ENCODE data around the gene C19orf85.

Gene C19orf85

GRCh38 chr19:55435020-55435419 lies 29.5 kb downstream of the C19orf85 start:
- DNase-seq (ENCODE audit: extremely low spot score), result no peak
- CTCF ChIA-PET, result no interaction called here
- no peak for TF ChIP-seq CTCF (IDR thresholded peaks at IDR 0.05; ENCODE audit: control extremely low read depth, extremely low read depth, low read depth, missing control alignments)
- POLR2A ChIA-PET, result no interaction called here

GRCh38 chr19:55434356-55434919 lies 30.1 kb downstream of the C19orf85 start:
- ChIA-PET CTCF (no interaction called here), POLR2A (no interaction called here)
- no peak for DNase-seq (ENCODE audit: extremely low spot score)
- no peak for TF ChIP-seq CTCF (IDR thresholded peaks at IDR 0.05; ENCODE audit: control extremely low read depth, extremely low read depth, low read depth, missing control alignments)

GRCh38 chr19:55433292-55433691 lies 31.3 kb downstream of the C19orf85 start:
- ChIA-PET POLR2A (no interaction called here), CTCF (no interaction called here)
- no peak for DNase-seq (ENCODE audit: extremely low spot score)

GRCh38 chr19:55432241-55432959 lies 32.2 kb downstream of the C19orf85 start:
- POLR2A ChIA-PET, result no interaction called here
- CTCF ChIA-PET, result no interaction called here
- DNase-seq (ENCODE audit: extremely low spot score), result no peak

More at GRCh38 chr19:55433292-55433691, 31.3 kb downstream of the C19orf85 start:
- TF ChIP-seq CTCF (IDR thresholded peaks at IDR 0.05; ENCODE audit: control extremely low read depth, extremely low read depth, low read depth, missing control alignments), result no peak

GRCh38 chr19:55431183-55431582 lies 33.4 kb downstream of the C19orf85 start:
- ChIA-PET POLR2A (no interaction called here), CTCF (no interaction called here)
- no peak for TF ChIP-seq CTCF (IDR thresholded peaks at IDR 0.05; ENCODE audit: control extremely low read depth, extremely low read depth, low read depth, missing control alignments)
- no peak for DNase-seq (ENCODE audit: extremely low spot score)

More at GRCh38 chr19:55432241-55432959, 32.2 kb downstream of the C19orf85 start:
- TF ChIP-seq CTCF (IDR thresholded peaks at IDR 0.05; ENCODE audit: control extremely low read depth, extremely low read depth, low read depth, missing control alignments), result no peak

- DNase-seq (ENCODE audit: extremely low spot score), result no peak
- ChIA-PET POLR2A (no interaction called here), CTCF (interaction anchor here (1.0 kb wide), 1 partner anchor 285 kb away, joined by 3 read pairs; no protein-coding TSS in a partner anchor)
- TF ChIP-seq CTCF (IDR thresholded peaks at IDR 0.05; ENCODE audit: control extremely low read depth, extremely low read depth, low read depth, missing control alignments), result no peak
Measured at GRCh38 chr19:55426042-55426441, 38.5 kb downstream of the C19orf85 start.

Measured in GM10248 (cell line).